Activated CD8-positive, alpha-beta T cell treated with anti-CD3 and anti-CD28 coated beads for 36 hours (primary cell): Measurements from ENCODE around the gene ZNF322. TPM values are rescaled to one million over a fixed set of nuclear protein-coding genes. Genes with fewer than 3 reads are reported as not detected.

ENCODE experiments used
- ATAC-seq: fragments of 200-7000 bp; cut with Tn5 transposase; one replicate; pipeline ENCODE4 v1.10.0; 2021; ENCODE audit warnings: mild to moderate bottlenecking, moderate library complexity
- CTCF ChIA-PET: fragments of 350-600 bp; sonication (Branson Sonifier 250); formaldehyde crosslinking; loops from one replicate; lab custom pipeline; 2021; ENCODE audit warnings: antibody characterized with exemption; lab: Charles Lee
- POLR2A ChIA-PET: fragments of 350-600 bp; sonication (Branson Sonifier 250); formaldehyde crosslinking; loops from one replicate; lab custom pipeline; 2021; ENCODE audit warnings: antibody characterized with exemption; lab: Charles Lee
- DNase-seq: peaks from one replicate; pipeline ENCODE4 v3.0.0-alpha.2; 2020
- H3K27ac Mint-ChIP-seq: one replicate; pipeline ENCODE4 v1.8.0; 2021; ENCODE audit warnings: mild to moderate bottlenecking, mixed read lengths
- H3K27me3 Mint-ChIP-seq: one replicate; pipeline ENCODE4 v1.8.0; 2021; ENCODE audit warnings: mixed read lengths
- H3K36me3 Mint-ChIP-seq: one replicate; pipeline ENCODE4 v1.8.0; 2021; ENCODE audit warnings: low read depth, mixed read lengths
- H3K4me1 Mint-ChIP-seq: one replicate; pipeline ENCODE4 v1.8.0; 2021; ENCODE audit warnings: low read depth, mixed read lengths
- H3K4me3 Mint-ChIP-seq: one replicate; pipeline ENCODE4 v1.8.0; 2021; ENCODE audit warnings: mild to moderate bottlenecking, moderate library complexity, mixed read lengths
- H3K9me3 Mint-ChIP-seq: one replicate; pipeline ENCODE4 v1.8.0; 2021; ENCODE audit warnings: mixed read lengths
- intact Hi-C: fragments of 100-400 bp; cut with micrococcal nuclease; formaldehyde crosslinking; loops from one replicate; pipeline ENCODE4 v1.10.0; 2022
- total RNA-seq, 2 experiments: library from RNA; stranded (reverse); gene quantifications; one replicate each; pipeline ENCODE4 v1.2.3, GENCODE V29; 2021
- TF ChIP-seq, protein P1 (sequence below): fragments of 200-600 bp; IDR thresholded peaks from one replicate; pipeline ENCODE4 v1.8.0; 2022; ENCODE audit warnings: antibody characterized with exemption, mild to moderate bottlenecking

Gene ZNF322
- total RNA-seq, 2 experiments from 2014 or later: 7.7 to 9.3 TPM

DNA sequence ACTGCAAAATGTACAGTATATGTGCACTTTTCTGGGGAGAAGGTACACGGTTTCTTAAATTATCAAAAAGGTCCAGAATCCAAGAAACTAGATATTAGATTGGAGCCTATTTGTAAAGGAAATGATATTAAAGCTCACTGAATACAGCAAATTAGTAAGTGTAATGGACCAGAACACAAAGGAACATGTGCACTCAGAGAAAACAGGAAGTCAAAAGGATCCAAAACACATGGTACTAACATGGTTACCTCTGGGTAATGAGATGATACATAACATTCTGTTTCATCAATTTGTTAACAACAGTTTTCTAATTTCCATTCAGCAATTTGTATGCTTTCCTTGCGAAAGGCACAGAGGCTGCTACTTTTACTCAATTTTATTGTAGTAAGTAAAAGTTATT is 18.7 kb downstream of the ZNF322 start:
- Mint-ChIP-seq H3K9me3 (peaks cover 30% of the 10 kb centered on the region), H3K4me1 (no peaks in the 10 kb centered on the region), H3K27me3 (no peaks in the 10 kb centered on the region), H3K36me3 (peaks cover 65% of the 10 kb centered on the region), H3K4me3 (no peak overlapping the region), H3K27ac (no peak overlapping the region)
- POLR2A ChIA-PET: no interaction called here
- intact Hi-C loops: no loop called here
- CTCF ChIA-PET: no interaction called here
- TF ChIP-seq, protein P1, sequence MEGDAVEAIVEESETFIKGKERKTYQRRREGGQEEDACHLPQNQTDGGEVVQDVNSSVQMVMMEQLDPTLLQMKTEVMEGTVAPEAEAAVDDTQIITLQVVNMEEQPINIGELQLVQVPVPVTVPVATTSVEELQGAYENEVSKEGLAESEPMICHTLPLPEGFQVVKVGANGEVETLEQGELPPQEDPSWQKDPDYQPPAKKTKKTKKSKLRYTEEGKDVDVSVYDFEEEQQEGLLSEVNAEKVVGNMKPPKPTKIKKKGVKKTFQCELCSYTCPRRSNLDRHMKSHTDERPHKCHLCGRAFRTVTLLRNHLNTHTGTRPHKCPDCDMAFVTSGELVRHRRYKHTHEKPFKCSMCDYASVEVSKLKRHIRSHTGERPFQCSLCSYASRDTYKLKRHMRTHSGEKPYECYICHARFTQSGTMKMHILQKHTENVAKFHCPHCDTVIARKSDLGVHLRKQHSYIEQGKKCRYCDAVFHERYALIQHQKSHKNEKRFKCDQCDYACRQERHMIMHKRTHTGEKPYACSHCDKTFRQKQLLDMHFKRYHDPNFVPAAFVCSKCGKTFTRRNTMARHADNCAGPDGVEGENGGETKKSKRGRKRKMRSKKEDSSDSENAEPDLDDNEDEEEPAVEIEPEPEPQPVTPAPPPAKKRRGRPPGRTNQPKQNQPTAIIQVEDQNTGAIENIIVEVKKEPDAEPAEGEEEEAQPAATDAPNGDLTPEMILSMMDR: no peak
- ATAC-seq: no peak
- no peak for DNase-seq

DNA sequence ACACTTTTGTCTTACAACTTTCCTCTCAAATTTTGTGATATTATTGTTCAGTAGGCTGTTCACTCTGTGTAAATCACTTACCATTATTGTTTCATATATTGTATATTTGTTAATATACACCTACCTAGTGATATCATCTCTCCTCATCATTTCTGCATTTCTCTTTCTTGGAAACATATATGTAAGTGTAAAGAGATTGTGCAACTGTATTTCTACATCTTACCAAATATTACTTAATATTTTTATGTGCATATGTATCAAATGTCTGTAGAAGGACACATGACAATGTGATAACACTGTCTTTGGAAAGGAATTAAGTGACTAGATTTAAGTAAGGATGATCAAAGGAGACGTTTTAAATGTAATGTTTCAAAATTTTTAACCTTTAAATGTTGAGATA is 30.2 kb downstream of the ZNF322 start:
- Mint-ChIP-seq H3K36me3 (peaks cover 5% of the 10 kb centered on the region), H3K27ac (no peak overlapping the region), H3K27me3 (peaks cover 6% of the 10 kb centered on the region), H3K4me3 (no peak overlapping the region), H3K4me1 (no peaks in the 10 kb centered on the region), H3K9me3 (peaks cover 4% of the 10 kb centered on the region)
- ATAC-seq (no peak), DNase-seq (no peak)
- ChIA-PET CTCF (no interaction called here), POLR2A (no interaction called here)
- TF ChIP-seq, protein P1: no peak
- intact Hi-C loops: no loop called here

DNA sequence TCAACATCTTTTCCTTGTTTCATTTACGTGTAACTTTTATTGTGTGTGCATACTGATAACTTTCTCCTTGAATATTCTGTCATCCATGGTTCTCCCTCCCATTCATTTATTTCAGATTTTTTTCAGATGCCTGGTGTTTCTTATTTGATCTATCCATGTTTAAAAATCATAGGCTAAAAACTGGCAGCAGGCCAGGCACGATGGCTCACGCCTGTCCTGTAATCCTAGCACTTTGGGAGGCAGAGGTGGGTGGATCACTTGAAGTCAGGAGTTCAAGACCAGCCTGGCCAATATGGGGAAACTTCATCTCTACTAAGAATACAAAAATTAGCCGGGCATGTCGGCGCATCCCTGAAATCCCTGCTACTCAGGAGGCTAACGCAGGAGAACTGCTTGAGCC is 31.7 kb downstream of the ZNF322 start:
- intact Hi-C loops: no loop called here
- no peak for ATAC-seq
- Mint-ChIP-seq H3K4me1 (no peaks in the 10 kb centered on the region), H3K4me3 (no peak overlapping the region), H3K27ac (no peak overlapping the region), H3K9me3 (peaks cover 4% of the 10 kb centered on the region), H3K36me3 (no peaks in the 10 kb centered on the region), H3K27me3 (peaks cover 7% of the 10 kb centered on the region)
- CTCF ChIA-PET: no interaction called here
- DNase-seq: no peak
- TF ChIP-seq, protein P1: no peak
- POLR2A ChIA-PET: no interaction called here

DNA sequence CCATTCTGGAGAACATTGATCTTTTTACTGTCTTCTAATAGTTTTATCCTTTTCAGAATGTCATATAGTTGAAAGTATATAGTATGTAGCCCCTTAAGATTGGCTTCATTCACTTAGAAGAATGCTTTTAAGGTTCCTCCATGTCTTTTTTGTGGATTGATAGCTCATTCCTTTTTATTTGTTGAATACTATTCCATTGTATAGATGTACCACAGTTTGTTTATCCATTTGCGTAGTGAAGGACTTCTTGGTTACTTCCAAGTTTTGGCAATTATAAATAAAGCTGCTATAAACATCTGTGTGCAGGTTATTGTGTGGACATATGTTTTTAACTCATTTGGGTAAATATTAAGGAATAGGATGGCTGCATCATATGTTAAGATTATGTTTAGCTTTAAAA is 35.0 kb downstream of the ZNF322 start:
- H3K27ac Mint-ChIP-seq: no peak overlapping the region
- peaks cover 4% of the 10 kb centered on the region for H3K9me3 Mint-ChIP-seq
- ChIA-PET CTCF (no interaction called here), POLR2A (no interaction called here)
- H3K4me3 Mint-ChIP-seq: no peak overlapping the region
- ATAC-seq (no peak), DNase-seq (no peak)
- intact Hi-C loops: no loop called here
- TF ChIP-seq, protein P1: no peak
- H3K36me3 Mint-ChIP-seq: no peaks in the 10 kb centered on the region
- no peaks in the 10 kb centered on the region for H3K4me1 Mint-ChIP-seq
- peaks cover 13% of the 10 kb centered on the region for H3K27me3 Mint-ChIP-seq

DNA sequence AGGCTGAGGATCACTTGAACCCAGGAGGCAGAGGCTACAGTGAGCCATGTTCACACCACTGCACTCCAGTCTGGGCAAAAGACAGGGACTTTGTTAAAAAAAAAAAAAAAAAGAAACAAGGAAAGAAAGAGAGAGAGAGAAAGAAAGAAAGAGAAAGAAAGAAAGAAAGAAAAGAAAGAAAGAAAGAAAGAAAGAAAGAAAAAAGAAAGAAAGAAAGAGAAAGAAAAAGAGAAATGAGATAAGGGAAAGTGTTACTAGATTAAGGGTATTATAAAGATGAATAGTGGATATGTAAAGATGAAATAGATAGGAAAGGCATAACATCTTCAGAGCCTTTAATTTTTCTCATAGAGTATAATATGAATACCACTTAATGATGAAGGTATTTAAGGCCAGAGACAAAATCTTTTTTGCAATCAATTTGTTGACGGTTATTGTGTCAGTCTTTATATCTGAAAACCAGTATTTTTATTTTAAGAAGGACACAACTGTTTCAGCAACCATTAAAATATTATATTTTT is 36.1 kb downstream of the ZNF322 start:
- ATAC-seq (no peak), DNase-seq (no peak)
- Mint-ChIP-seq H3K36me3 (no peaks in the 10 kb centered on the region), H3K9me3 (peaks cover 4% of the 10 kb centered on the region), H3K4me3 (no peak overlapping the region), H3K27me3 (peaks cover 11% of the 10 kb centered on the region), H3K27ac (no peak overlapping the region), H3K4me1 (no peaks in the 10 kb centered on the region)
- TF ChIP-seq, protein P1: peak; percentile 18
- ChIA-PET POLR2A (no interaction called here), CTCF (no interaction called here)
- intact Hi-C loops: no loop called here
